Stimulated activated CD4-positive, alpha-beta T cell treated with anti-CD3 and anti-CD28 coated beads, Interleukin-15, amount 100 ng/mL, for 1 hour (primary cell): ENCODE measurements around the gene ASGR1.
A peak's percentile ranks its signal among the peaks of the same experiment; 100 is the strongest.

ENCODE experiments used
- DNase-seq, 2 donors: peaks; one replicate each; pipeline ENCODE4 v3.0.0-alpha.2; 2020; ENCODE audit warnings: low read depth in 1 of 2, low spot score in 1 of 2

ASGR1 gene

DNA sequence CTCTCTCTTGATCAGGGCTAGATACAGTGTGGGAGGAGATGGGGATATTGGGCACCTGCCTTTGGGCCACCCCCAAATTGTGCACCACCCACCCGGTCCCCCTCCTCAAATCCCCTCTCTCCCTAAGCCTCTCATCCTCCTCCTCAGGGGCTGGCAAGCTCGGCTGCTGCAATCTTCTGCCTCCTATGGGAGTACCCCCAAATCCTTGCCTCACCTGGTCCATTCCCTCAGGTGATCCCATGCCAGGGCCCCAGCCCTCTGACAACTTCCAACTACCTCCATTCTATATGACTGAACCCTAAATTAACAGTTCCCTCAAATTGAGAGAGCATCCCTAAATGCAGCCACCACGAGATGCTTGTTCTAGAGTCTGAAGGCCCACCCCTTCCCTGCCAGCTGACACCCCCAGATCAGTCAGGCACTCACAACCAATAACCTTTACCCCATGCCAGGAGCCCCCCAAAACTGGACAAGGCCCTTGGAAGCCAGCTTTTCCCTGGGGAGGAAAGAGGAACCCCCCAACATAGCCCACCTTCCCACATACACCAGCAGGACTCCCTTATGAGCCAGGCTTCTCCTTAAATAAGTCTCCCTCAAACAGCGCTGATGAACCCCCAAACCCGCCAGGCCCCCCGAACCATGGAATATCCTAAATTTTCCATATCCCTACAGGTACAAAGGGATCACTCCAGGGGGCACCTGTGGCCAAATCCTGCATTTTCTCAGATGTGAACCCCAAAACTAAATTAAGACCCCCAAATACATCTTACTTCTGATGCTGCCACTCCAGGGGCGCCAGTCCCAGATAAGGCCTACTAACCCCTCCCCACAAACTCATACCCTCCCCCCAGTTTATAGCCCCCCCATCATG, 37.3 kb upstream of the ASGR1 start:
- no peak for DNase-seq

DNA sequence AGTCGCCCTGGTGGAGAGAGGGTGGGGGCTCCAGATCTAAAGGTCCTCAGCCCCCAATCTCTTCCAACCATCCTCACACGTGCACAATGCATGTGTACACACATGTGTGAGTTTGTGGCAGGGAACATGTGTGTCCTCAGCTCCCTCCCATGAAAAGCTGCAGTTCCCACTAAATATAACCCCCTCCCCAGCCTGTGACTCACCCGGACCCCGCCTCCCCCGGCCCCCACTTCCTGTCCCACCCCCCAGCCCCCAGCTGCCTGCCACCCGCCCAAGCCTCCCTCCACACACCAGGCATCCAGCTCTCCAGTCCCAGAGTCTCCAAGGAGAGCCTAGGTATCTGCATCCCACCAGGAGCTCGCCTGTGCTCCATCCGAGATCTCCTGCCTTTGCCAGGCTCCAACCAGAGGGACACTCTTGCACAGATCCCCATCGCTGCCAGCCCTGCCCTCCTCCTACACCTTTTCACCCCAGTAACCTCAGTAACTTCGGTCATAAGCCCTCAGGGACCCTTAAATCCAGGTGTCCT, 36.5 kb upstream of the ASGR1 start:
- no peak for DNase-seq

DNA sequence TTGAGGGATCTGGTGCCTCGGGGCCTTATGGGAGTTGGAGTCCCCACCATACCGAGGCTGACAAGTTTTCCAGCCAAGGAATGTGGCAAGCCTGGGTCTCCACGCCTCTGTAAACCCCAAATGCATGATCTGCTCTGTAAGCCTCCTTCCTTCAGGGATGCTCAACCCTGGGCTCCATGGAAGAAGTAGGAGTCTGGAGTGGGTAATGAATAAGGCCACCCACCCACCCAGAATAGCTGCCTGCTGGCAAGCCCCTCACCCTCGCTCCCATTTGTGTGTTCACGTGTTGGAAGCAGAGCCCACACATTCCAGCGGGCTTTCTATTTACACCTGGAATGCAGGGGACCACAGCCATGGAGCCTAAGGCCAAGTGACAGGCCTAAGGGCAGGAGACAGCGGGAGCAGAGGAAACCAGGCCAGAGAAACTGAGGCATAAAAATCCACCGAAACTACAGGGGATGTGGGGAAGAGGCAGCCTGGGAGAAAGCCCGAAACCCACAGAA, 36.0 kb upstream of the ASGR1 start:
- no peak for DNase-seq

DNA sequence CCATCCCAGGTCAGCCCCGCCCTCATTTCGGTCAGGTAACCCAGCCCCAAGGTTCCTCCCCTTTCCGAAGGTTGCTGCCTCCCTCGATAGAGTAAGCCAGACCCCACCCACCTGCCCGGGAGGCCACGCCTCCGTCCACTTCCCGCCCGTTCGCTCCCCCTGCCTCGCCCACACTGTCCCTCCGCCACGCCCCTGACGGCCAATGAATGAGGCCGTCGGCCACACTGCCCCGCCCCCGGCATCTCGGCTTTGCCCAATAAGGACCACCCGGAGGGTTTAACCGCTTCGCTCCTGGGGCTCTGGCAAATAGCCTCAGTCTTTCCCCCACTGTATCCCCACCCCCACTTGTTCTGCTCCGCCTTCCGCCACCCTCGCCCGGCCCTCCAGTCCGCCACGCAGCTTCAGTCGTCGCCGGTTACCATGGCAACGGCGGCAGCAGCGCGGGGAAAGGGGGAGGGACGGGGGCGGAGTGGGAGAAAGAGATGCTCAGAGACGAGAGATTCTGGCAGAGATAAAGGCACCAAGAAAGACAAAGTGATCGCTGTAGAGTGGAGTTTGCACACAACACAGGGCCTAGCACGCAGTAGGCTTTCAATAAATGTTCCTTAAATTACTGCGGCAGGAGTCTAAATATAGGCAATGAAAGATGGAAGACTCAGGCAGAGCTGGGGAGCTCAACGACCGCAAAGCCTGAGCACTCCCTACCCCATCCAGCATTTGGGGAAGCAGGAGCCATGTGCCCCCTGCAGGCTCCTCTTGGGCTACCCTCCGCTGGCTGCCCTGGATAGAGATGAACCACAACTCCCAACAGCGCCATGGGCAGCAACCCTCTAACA, 35.3 kb upstream of the ASGR1 start:
- peak; percentile 99 for DNase-seq

DNA sequence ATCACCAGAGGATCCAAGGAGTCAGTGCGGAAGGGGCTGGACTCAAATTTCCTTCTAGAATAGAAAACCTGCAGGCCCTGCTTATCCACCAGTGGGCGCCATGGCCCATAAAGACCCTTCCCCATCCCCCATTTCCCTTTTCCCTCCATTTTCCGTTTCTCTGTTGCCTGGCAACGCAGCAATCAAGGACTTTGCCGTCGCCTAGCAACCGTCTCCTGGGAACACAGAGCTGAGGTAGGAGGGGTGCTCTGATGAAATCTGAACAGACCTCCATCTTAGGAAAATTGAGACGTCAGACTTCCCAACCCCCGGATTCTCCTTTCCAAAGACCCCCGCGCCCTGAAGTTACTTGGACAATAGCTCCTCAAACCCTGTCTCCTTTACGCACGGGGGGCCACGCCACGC, 34.7 kb upstream of the ASGR1 start:
- no peak for DNase-seq

DNA sequence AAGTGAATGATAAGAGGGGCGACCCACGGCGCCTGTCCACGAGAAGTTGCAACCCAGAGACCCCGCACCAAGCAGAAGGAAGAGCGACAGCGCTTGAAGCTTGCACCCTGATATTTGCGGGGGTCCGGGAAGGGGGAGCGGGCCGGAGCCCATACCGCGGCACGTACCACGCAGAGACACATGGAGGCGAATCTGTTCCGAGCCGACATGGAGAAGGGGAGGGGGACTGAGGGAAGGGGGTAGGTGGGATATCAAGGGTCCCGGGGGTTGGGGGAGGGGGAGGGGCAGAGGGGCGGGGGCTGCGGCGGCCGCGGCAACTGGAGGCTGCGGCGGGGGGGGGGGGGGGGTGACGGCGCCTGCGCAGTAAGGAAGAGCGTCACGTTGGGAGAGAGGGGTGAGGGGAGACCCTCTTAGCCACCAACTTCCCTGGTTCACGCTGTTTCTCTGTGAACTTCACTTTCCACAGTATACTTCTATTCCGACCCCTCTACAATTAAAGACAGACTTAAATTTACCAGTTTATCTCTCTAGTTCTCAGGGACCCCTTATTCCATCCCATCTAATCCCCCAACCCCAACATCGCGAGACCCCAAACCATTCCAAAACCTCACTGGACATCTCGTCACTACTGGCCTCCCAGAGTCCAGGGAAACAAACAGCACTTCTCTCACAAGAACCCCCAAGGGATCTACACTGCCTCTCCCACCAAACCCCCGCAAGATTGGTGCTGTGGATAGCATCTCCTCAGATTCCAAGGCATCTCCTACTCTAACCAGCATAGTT, 32.5 kb upstream of the ASGR1 start:
- no peak for DNase-seq

DNA sequence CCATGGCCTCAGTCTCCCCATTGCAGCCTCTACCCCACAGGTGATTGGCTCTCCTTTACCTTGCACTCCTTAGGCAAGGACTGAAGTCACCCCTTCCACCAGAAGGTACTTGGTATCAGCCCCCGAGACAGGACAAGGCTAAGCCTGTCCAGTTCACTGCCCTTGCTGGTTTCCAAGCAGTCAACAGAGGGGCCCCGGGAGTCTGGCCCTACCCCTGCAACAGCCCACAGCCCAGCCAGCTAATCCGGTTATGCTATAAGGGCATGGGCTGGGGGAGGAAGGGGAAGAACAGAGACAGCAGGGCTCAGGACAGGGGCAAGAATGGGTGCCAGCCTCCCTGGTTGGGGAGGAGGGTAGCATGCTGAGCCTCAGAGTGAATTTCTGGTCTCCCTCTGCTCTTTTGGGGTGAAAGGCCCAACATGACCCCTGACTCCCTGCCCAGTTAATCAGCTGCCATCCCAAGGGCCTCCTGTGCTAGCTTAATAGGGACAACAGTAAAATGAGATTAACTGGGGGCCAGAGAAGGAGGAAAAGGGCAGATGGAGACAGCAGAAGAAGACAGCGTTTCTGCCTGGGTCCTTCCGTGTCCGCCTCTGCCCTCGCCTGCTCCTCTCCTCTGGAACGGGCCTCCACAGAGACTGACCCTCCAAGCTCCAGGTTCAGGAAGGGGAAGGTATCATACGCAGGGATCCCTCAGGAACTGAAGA, 29.7 kb upstream of the ASGR1 start:
- no peak for DNase-seq

DNA sequence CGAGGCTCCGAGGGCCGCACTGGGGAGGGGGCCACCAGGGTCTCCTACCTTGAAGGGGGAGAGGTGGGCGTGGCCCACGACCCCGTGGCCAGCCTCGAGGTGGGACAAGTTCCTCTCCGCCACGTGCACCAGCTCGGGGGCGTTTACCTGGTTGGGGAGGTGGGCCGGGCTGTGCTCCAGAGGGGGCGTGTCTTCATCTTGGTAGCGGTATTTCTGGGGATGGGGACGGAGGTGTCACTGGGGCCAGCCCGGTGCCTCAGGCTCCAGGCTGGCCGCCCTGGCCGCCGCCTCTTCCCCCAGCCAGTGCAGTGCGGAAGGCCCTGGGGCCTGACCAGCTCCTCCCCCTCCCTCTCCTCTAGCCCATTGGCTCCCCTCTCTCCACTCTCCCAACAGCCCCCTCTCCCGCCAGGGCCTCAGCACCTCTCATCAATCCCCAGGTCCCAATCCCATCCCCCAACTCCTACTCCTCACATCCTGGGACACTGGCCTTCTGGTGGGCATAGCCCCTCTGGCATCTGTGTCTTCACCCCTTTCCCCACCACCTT, 28.9 kb upstream of the ASGR1 start:
- DNase-seq: no peak

DNA sequence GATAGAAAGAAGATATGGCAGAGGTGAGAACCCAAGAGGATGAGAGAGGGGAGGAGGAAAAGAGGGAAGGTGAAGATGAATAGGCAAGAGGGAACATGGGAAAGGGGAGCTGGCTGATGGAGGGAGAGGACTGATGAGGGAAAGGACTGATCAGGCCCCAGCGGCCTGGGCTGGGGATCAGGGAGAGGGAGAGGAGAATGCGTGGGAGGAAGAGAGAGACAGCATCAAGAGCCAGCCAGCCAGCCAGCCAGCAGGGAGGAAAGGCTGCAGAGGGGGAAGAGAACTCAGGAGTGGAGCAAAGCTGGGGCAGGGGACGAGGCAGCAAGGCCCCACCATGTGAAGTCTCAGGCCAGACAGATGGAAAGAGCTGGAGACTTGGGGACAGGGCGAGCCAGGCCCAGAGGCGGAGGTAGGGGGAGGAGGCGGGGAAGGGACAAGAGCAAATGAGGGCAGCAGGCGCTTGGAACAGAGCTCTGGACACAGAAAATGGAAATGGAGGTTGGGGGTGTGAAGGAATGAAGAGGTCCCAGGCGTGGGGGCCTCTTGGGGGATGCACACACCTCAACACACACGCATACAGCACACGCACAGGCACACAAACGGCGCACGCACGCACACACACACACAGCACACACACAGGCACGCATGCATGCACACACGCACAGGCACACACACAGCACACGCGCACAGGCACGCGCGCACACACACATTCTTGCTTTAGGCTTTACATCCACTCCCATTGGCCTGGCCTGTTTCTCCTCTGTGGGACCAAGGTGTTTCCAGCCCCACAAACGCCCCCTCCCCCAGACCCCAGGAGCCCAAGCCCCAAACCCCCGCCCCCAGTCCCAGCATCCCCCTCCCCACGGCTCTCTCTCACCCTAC, 28.2 kb upstream of the ASGR1 start:
- DNase-seq: no peak

DNA sequence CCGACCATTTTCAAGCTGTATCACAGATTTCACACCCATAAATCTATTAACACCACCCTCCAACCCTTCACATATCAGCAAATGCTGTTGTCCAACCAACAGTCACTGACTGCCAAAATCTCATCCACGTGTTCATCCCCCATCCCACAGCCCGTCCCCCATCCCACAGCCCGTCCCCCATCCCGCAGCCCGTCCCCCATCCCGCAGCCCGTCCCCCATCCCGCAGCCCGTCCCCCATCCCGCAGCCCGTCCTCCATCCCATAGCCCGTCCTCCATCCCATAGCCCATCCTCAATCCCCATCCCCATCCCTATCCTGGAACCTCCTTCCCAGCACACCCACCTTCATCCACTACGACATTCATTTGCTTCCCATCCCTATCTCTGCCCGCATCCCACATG, 26.4 kb upstream of the ASGR1 start:
- no peak for DNase-seq

DNA sequence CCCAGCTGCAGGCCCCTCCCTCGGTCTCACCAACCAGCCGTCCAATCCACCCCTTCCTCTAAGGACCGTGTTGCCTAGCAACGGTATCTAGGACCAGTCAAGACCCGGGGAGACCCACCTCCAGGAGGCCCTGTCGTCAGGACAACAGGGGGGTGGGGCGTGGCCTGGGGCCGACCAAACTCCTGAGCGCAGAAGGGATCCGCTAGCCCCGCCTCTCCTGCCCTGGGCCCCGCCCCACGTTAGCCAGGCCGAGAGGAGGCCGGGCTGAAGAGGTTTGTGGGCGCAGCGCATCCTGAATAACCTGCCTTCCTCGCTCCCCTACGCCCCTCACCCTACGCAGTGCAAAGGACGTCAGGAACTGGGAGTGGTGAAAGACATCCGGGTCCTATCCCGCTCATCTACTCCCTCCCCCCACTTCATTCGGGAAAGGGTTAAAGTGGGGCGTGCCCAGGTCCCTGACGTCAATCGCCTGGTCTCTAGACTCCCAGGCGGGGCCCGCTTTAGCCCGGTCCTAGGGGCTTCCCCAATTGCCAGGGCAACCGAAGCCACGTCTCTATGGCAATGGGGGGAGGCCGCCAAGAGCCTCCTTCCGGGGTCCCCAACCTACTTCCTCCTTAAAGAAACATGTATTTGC, 25.8 kb upstream of the ASGR1 start:
- peak; percentile 81 to 85 for DNase-seq

DNA sequence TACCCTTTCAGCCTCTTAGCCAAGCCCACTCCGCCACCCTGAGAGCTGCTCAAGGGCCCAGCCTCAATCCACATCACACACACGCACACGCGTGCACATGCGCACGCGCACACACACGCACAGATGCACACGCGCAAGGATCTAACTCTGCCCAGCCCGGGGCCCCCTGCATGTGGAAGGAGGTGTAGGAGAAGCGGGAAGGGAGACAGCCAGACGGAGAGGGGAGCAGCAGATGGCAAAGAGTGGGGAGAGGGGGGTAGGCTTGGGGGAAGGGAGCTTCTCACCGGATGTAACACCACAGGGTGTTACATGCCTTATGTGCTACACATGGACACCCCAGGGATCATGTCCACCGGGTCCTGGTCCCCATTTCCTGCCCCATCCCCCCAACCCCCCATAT, 25.2 kb upstream of the ASGR1 start:
- DNase-seq: no peak

DNA sequence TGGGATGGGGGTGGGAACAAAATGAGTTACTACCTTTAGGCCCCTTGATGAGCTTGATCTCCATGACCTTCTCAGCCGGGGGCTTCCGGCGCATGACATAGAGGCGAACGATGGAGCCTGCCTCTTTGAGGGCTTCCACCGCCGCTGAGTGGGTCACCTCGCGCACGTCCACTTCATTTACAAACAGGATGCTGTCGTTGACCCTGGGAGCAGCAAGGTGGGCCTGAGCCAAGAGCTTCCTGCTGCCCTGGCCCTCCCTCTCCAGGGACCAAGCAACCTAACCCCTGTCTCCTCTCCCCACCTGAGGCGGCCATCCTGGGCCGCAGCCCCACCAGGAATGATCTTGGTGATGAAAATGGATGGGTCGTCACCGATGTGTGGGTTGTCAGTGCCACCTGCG, 24.2 kb upstream of the ASGR1 start:
- no peak for DNase-seq

DNA sequence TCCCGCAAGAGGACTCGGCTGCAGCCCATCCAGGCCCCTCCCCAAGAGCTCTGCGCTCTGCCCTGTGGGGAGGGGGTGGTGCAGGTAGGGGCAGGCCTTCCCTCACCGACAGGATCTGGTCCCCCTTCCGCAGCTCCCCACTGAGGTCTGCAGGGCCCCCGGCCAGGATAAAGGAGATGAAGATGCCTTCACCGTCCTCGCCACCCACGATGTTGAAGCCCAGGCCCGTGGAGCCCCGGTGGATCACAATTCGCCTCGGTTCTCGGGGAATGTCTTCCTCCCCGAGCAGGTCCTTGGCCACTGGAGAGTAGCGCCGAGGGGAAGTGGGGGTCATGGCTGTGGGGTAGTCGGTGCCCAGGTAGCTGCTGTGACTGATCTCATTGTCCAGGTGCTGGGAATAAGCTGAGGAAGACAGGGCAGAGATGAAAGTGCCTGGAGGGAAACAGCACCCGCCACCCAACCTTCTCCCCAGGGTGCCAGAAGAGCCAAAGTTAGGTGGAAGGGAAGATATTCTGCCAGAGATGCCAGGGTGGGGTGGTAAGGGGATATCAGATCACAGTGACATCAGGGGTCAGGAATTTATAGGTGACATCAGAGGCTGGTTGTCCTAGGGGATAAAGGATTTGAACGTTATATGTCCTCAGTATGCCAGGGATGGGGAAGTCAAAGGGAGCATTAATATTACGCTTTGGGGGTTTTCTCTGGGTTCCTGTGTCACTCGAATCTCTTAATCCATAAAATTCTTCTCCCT, 17.7 kb upstream of the ASGR1 start:
- no peak for DNase-seq

DNA sequence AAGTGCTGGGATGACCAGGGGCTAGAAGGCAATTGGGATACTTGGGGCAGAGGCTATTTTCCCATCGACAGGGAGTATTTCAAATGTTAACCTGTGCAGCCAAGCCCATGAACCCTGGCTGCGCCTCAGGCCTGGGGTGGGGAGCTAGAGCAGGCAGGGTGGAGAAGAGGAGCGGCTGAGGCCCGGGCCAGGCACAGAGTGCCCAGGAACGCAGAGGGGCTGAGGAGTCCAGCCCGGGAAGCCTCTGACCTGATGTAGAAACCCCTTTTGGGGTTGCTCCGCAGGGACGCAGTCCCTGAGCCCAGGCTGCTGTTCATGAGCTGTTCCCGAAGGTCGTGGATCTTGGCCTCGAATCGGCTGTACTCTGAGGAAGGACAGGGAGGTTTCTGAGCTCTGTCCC, 16.8 kb upstream of the ASGR1 start:
- no peak for DNase-seq

DNA sequence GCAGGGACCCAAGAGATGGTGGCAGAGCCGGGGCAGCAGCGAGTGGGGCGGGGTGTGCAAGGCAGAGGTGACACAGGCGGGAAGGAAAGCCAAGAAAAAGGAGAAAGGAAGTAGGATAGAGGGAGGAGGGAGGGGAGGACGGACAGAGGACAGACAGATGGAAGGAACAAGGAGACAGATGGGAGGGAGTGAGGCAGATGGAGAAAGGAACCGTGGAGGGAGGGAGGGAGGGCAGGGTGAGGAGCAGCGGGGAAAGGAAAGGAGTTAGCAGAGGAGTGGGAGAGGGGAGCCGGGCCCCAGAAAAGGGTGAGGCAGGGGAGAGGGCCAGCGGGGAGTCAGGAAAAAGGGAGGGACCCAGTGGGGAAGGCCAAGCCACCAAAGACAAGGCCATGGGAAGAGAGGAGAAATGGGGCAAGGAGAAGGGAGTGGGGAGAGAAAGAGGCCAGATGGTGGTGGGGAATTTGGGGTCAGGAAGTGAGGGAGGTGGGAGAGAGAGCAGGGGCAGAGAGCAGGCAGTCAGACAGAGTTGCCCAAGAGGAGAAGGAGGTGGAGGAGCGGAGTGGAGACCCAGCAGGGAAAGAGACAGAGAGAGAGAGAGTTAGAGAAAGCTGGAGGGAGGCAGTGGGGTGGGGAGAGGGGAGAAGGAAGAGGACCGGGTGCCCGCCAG, 13.2 kb upstream of the ASGR1 start:
- no peak for DNase-seq

DNA sequence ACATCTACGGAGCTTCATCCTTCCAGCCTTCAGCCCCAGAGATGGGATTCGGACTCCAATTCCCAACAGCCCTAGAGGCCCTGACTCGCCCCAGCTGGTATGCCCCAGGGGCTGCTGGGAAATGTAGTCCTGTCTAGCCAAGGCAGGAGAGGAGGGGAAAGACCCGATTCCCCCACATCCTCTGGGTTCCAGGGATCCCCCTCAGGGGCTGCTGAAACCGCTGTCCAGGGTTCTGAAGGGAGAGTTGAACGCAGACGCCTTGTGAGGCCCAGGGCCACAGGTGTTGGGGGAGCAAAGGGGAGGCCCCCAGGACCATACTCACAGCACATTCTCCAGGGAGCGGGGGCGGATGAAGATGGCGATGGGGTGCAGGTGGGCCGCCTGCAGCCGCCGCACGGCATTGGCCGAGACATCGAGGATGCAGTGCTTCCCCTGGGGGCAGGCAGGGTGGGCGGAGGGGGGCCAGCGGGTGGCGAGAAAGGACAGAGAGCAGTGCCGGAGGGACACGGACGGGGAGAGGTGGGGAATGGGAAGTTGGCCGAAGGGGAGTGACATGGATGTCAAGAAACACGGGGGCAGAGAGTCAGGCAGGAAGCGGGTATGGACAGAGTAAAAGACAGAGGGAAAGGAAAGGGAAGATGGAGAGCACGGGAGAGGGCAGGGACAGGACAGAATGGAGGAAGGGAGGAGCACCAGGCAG, 12.6 kb upstream of the ASGR1 start:
- DNase-seq: no peak
